Inferior parietal cortex (tissue), 1 donor: ENCODE data around the gene SLC45A3.
"Not testable (repeated sequence)": the region's sequence is repeated elsewhere in the genome, so short reads cannot be mapped to it uniquely, and the experiment has no call there.

Experiments
- DNase-seq: peaks from one replicate; pipeline ENCODE4 v3.0.0-alpha.2; 2016; ENCODE audit errors: extremely low spot score

SLC45A3 gene

GRCh38 chr1:205680073-205680851 is at the start of gene SLC45A3:
Gene SLC45A3, minus strand, starts transcription at chr1:205680509. Its CDS starts 15,853 bp downstream, at chr1:205664656.
- DNase-seq: no peak

GRCh38 chr1:205726619-205727125 is 46.4 kb upstream of the SLC45A3 start:
- no peak for DNase-seq

- no peak for DNase-seq
Observed at GRCh38 chr1:205725514-205725913, 45.2 kb upstream of the SLC45A3 start.

GRCh38 chr1:205720740-205721139 is 40.4 kb upstream of the SLC45A3 start:
- DNase-seq: not testable (repeated sequence)

- DNase-seq: no peak
Observed at GRCh38 chr1:205719762-205720161, 39.5 kb upstream of the SLC45A3 start.

GRCh38 chr1:205719015-205719414 is 38.7 kb upstream of the SLC45A3 start:
- no peak for DNase-seq

GRCh38 chr1:205716371-205717132 is 36.2 kb upstream of the SLC45A3 start:
- no peak for DNase-seq

- no peak for DNase-seq
Observed at GRCh38 chr1:205715628-205716027, 35.3 kb upstream of the SLC45A3 start.

GRCh38 chr1:205714906-205715246 is 34.6 kb upstream of the SLC45A3 start:
- no peak for DNase-seq

GRCh38 chr1:205714190-205714905 is 34.0 kb upstream of the SLC45A3 start:
- no peak for DNase-seq

GRCh38 chr1:205711105-205712048 is 31.1 kb upstream of the SLC45A3 start:
- peak; percentile 92 for DNase-seq

GRCh38 chr1:205710201-205711062 is 30.1 kb upstream of the SLC45A3 start:
- DNase-seq: no peak

GRCh38 chr1:205709640-205710039 is 29.3 kb upstream of the SLC45A3 start:
- DNase-seq: no peak

- DNase-seq: no peak
Observed at GRCh38 chr1:205709059-205709398, 28.7 kb upstream of the SLC45A3 start.

GRCh38 chr1:205706601-205707502 is 26.5 kb upstream of the SLC45A3 start:
- DNase-seq: no peak

GRCh38 chr1:205704903-205705302 is 24.6 kb upstream of the SLC45A3 start:
- no peak for DNase-seq

GRCh38 chr1:205703072-205703471 is 22.8 kb upstream of the SLC45A3 start:
- no peak for DNase-seq

- DNase-seq: no peak
Observed at GRCh38 chr1:205701891-205702290, 21.6 kb upstream of the SLC45A3 start.

GRCh38 chr1:205701420-205701819 is 21.1 kb upstream of the SLC45A3 start:
- no peak for DNase-seq
